Measurements from ENCODE around the gene PALM.

DNA sequence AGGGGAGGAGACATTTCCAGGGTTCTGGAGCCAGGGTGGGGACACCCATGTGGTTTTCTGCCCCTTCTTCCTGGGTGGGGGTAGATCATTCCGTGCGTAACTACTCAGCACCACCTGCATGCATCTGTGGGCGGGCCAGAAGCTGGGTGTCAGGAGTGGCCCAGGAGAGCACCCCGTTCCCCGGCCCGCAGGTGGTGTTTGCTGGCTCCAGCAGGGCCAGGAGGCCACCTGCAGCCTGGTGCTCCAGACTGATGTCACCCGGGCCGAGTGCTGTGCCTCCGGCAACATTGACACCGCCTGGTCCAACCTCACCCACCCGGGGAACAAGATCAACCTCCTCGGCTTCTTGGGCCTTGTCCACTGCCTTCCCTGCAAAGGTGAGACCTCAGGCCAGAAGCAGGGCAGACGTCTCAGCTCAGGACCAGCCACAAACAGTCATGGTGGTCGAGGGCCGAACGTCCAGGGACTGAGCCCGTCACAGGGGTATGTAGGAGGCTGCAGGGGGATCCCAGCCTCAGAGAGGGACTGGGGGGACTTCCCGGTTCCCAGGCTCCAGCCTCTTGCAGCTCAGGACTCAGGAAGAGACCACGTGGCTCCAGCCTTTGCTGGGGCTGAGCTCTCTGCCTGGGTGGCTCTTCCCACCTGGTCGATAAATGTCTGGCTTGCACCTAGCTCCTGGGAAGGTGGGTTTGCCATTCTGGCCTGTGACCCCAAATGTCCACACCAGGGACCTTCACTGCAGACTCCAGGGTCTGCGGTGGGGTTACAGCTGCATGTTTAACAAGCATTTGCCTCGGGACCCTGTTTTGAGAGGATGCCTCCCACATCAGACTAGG is 30.9 kb upstream of the PALM start:
- TF ChIP-seq, protein P1, sequence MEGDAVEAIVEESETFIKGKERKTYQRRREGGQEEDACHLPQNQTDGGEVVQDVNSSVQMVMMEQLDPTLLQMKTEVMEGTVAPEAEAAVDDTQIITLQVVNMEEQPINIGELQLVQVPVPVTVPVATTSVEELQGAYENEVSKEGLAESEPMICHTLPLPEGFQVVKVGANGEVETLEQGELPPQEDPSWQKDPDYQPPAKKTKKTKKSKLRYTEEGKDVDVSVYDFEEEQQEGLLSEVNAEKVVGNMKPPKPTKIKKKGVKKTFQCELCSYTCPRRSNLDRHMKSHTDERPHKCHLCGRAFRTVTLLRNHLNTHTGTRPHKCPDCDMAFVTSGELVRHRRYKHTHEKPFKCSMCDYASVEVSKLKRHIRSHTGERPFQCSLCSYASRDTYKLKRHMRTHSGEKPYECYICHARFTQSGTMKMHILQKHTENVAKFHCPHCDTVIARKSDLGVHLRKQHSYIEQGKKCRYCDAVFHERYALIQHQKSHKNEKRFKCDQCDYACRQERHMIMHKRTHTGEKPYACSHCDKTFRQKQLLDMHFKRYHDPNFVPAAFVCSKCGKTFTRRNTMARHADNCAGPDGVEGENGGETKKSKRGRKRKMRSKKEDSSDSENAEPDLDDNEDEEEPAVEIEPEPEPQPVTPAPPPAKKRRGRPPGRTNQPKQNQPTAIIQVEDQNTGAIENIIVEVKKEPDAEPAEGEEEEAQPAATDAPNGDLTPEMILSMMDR (IDR thresholded peaks at IDR 0.05; ENCODE audit: low read length): no peak
- TF ChIP-seq EZH2 (IDR thresholded peaks at IDR 0.05; ENCODE audit: borderline replicate concordance, low read length): no peak

All from OCI-LY1 (cell line).